HG03432 (cell line): ENCODE data around the gene GLDC.

ENCODE experiments used
- ATAC-seq: cut with Tn5 transposase; IDR thresholded peaks from one replicate; pipeline ENCODE4 v1.9.1; 2021; ENCODE audit warnings: mild to moderate bottlenecking, moderate library complexity; ENCODE audit not compliant: unreplicated experiment

The GLDC gene

DNA sequence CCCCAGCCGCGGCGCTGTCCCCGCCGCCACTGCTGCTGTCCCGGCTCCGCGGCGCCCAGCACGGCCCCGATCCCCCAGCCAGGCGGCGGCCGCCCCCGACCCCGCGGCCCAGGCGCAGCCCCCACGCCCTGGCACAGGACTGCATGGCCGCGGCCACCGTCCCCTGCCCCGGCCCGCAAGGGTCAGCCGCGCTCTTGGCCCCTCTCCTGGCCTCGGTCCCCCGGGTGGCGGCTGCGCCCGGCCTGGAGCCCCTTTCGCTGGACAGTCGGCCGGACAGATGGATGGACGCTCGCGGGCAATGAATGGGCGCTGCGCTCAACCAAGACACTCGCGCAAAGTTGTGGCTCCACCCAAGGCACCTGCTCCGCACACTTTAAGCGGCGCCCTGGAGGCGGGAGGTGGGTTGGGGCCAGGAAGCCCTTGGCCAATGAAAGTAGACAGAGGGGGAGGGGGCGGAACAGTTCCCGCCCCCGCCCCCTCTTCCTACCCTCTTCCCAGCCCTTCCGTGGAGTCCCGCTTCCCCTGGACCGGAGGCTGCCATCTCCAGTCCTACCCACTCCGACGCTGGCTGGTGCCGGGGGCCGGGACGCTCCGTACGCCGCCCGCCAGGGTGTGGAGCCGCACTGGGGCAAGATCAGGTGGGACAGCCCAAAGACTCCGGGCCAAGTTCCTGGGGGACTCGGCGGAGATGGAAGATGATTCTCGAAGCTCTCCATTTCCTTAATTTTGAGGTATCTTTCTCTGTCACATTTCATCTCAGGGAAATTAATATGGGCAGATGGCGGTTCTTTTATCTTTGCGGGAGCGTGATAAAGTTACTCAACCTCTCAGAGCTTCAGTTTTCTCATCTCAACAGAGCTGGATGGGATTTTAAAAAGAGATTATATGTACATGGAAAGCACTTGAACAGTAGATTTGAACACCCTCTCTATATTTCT lies at the start of gene GLDC:
GLDC (minus strand) TSS at position 375 of the 938 bp plus-strand sequence; CDS start at position 145, 230 bp downstream.
- ATAC-seq: peak; percentile 97

DNA sequence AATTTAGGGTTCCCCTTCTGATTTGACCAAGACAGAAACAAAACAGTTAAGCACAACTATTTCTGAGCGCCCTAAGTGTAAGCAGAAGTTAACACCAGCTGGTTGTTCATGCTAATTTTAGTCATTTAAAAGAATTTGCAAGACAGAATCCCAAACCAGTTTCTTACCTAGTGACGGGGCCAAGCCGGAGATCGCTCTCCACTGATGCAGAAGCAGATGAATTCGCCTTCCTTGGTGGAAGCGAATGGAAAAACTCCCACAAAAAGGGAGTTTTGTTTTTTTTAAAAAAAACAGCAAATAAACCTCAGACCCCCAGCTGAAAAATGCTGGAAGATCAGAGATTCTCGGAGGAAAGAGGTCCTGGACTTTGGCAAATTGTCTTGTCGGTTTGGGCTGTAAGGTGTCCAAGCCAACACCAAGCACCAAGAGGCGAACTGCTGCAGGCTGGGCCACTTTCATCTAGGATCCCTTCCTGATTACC lies 47.4 kb upstream of the GLDC start:
- ATAC-seq: no peak

DNA sequence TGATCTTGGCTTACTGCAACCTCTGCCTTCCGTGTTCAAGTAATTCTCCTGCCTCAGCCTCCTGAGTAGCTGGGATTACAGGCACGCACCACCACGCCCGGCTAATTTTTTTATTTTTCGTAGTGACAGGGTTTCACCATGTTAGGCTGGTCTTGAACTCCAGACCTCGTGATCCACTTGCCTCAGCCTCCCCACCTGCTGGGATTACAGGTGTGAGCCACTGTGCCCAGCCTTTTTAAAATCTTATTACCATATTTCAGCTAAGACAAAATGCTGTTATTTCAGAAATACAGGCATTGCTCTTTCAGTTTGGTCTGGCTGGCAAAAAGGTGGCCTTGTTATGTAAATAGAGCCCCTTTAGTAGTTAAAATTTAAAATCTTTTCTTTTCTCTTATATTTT lies 46.9 kb upstream of the GLDC start:
- no peak for ATAC-seq

DNA sequence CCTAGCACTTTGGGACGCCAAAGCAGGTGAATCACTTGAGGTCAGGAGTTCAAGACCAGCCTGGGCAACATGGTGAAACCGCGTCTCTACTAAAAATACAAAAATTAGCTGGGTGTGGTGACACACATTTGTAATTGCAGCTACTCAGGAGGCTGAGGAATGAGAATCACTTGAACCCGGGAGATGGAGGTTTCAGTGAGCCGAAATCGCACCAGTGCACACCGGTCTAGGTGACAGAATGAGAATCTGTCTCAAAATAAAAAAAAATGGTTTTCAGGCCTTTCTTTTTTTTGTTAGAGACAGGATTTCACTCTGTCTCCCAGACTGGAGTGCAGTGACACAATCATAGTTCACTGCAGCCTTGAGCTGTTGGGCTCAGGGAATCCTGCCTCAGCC lies 45.1 kb upstream of the GLDC start:
- ATAC-seq: peak; percentile 35

DNA sequence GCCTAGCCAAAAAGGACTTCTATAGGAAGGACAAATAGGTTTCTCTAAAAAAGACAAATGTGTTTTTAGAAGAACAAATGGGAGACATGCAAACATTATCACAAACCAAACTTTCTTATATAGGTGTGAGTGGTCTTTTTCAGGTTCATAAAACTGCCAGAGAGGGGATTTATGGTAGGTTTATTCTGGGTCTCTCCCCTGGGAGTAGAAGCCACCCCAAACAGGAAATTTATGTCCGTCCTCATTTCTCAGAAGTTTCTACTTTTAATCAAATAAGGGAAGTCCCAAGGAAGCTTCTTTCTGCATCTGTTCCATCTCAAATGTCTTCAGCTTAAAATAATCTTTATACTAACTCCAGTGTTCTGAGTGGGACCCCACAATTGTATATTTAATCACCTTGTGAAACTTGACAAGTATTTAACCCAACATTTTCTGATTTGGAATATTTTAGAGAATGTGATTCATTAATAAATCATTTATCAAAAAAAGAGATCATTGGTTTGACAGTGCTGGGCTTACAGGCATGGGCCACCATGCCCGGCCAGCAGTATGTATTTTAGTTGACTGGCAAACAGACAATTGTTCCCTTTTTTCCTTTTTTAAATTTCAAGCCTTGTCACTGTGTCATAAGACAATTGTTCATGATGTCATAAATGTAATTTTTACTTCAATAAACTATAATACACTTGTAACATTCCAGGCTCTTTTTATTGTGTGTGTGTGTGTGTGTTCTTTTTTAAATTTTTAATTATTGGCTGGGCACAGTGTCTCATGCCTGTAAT lies 44.6 kb upstream of the GLDC start:
- peak; percentile 57 for ATAC-seq

DNA sequence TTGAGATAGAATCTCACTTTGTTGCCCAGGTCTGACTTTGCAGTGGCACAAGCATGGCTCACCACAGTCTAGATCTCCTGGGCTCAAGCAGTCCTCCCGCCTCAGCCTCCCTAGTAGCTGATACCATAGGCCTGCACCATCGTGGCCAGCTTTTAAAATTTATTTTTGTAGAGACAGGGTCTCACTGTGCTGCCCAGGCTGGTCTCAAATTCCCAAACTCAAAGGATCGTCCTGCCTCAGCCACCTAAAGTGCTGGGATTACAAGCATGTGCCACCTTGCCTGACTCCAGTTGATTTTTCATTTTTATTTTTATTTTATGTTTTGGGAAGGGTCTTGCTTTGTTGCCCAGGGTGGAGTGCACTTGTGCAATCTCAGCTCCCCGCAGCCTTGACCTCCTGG lies 41.7 kb upstream of the GLDC start:
- no peak for ATAC-seq

DNA sequence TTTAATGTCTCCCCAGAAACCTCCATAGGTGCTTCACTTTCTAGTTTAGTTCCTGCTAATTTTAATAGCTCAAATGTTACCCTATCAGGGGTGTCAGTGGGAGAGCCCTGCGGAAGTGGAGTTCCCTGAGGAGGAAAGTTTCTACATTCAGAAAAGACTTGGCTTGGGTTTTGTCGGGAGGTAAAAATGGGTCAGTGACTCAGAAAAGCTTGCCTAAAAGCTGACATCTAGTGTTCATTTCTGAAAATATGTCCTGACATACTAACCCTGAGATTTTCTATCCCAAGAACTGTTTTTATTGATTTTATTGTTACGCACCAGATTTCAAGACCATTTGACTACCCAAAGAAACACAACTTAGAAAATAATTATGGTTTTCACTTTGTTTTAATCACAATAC lies 40.9 kb upstream of the GLDC start:
- no peak for ATAC-seq

DNA sequence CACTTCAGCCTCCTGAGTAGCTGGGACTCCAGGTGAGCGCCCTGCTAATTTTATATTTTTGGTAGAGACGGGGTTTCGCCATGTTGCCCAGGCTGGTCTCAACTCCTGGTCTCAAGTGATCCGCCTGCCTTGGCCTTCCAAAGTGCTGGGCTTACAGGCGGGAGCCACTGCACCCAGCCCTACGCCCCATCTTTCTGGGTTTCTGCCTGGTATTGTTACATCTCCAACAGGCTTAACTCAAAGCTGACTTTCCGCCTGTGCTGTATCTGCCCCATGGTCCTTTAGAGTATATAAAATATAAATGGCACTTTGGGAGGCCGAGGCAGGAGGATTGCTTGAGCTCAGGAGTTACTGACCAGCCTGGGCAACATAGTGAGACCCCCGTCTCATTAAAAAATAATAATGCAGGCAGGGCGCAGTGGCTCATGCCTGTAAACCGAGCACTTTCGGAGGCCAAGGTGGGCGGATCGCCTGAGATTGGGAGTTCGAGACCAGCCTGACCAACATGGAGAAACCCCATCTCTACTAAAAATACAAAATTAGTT lies 36.5 kb upstream of the GLDC start:
- ATAC-seq: no peak

DNA sequence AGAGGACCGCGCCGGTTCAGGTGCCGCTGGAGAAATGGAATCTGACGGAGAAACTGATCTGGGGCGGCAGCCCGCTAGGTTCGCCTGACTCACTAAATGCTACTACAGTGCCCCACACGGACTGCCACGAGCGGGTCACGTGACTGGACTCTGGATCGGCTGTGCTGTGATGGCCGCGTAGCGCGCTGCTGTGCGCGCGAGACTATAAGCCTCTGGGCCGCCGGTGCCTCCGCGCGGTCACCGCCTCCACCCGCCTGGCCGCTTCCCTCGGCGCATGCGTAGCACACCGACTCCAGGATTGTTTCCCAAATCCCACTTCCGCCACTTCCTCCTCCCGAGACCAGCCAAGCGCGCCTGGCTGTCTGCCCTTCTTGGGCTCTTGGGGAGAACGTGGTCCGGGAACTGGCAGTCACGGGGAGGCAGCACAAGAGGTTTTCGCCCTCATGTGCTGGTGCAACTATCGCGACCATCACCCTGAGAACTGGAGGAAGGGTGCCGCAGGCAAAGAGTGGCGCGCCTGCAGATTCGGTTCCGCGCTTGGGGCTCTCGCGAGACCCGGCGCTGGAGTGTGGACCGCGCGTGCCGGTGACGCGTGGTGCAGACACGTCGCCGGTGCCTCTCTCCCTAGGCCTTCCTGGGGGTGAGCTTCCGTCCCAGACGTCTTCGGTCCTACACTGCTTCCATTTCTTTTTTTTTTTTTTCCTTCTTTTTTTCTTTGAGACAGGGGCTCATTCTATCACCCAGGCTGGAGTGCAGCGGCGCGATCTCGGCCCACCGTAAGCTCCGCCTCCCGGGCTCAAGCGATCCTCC lies 35.8 kb upstream of the GLDC start:
- ATAC-seq: peak; percentile 79

DNA sequence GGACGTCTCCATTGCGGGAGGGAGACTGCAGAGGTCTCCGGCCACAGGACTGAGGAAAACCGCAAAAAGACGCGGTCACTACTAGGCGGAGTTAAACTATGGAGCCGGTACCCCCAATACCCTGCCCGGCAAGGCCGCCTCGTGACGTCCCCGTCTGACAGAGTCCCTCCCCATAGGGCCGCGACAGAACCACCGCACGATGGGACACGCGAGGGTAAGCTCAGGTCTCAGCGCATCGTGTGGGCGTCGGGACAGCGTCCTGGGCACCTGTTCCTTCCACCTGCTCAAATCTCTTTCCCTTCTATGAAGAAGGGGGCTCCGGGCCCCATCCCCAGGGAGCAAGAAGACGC lies 35.2 kb upstream of the GLDC start:
- ATAC-seq: peak; percentile 27

DNA sequence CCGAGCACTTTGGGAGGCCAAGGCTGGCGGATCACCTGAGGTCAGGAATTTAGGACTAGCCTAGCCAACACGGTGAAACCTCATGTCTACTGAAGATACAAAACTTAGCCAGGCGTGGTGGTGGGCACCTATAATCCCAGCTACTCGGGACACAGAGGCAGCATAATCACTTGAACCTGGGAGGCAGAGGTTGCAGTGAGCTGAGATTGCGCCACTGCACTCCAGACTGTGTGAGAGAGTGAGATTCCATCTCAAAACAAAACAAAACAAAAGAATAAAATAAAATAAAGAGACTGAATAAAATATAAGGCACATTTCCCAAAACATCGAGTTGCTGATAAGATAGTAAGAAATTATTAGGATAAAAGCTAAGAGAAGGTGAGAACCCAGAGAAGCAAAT lies 32.3 kb upstream of the GLDC start:
- ATAC-seq: no peak

DNA sequence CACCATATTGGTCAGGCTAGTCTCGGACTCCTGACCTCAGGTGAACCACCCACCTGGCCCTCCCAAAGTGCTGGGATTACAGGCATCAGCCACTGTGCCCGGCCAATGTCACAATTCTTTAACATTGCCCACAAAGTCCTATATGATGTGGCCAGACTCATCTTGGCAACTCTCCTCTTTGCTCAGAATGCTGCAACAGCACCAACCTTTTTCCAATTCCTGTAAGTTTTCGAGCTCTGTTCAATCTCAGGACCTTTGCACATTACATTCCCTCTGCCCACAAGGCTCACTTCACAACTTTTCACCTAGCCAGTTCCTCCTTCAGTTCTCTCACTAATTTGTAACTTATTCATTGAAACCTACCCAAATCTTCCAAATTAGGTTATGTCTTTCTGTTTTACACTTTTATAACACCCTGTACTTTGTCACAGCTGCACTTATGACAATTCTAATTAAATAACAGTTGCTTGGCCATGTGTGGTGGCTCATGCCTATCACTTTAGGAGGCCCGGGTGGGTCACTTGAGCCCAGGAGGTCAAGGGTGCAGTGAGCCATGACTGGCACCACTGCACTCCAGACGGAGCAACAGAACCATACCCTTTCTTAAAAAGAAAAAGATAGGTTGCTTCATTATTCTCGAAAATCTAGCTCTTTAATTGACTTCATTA lies 30.9 kb upstream of the GLDC start:
- ATAC-seq: no peak

DNA sequence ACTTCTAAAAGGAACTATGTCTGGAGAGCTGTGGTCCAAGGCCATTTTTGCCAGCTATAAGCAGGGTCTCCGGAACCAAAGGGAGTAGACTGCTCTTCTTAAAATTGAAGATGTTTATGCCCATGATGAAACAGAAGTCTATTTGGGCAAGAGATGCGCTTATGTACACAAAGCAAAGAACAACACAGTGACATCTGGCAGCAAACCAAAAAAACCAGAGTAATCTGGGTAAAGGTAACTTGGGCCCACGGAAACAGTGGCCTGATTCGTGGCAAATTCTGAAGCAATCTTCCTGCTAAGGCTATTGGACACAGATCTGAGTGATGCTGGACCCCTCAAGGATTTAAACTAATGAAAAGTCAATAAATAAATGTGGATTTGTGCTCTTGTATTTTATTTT lies 29.7 kb upstream of the GLDC start:
- ATAC-seq: no peak

DNA sequence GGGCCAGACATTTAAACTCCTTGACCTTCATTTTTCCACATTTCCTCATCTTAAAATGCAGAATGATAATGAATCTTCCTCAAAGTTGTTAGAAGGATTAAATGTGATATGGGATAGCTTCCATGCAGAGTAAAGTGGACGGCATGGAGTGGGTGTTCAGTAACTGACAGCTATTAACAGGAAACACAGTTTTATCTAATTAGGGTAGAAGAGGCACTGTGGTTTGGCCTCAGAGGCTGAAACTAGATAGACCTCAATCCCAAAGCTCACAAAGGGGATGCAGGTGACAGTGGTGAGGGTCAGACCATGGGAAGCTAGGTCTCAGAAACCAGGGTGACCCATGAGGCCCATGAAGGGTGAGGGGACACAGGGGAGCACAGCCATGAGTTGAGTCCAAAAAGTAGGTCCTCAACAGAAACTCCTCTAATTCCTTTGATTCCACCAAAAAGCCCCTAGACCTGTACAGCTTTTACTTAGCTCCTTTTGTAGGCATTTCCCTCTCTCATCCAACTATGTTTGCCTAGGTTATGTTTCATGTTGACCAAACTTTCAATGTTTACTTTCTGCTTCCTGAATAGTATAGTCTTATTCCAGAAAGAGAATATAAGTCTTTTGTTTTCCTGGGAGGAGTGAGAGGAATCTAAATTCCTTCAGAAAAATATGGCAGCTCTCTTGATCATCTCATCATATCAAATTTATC lies 27.9 kb upstream of the GLDC start:
- peak; percentile 64 for ATAC-seq

DNA sequence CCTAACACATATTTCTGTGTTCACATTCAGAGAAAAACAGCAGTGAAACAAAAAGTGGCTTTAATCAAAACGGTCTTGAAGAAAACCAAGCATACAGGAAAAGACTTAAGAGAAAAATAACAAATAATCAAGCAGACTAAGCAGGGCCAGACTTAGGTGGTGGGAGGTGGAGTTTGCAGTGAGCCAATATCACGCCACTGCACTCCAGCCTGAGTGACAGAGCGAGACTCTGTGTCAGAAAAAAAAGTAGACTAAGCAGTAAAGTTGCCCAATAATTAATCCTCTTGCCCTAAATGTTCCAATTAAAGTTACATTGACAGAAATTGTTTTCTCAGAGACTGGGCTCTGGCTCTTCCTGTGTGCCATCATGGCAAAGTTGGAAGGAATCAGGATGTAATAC lies 26.6 kb upstream of the GLDC start:
- no peak for ATAC-seq

DNA sequence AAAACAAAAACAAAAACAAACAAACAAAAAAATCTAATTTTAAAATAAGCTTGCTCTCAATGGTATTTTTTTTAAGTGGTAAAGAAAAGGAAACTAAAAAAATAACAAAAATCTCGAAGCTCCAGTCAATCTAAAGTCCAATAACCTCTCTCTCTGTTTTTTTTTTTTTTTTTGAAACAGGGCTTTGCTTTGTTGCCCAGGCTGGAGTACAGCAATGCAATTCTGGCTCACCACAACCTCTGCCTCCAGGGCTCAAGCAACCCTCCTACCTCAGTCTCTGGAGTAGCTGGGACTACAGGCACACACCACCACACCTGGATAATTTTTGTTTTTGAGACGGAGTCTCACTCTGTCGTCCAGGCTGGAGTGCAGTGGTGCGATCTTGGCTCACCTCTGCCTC lies 25.9 kb upstream of the GLDC start:
- ATAC-seq: no peak

DNA sequence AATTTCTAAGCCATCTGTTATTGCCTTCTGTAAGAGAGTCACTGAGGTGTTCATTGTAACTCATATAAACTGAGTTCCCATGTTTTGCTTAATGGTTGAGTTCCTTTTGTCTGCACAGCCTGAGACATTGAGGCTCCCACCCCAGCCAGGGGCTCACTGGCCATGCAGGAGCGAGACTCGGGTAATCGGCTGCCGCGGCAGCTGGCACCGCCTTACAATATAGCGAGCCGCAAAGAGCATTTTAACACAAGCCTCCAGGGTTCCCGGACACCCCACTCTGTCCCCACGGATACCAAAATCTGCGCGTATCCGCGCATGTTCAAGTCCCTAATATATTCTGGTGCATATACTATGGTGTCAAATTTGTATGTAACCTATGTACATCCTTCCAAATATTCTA lies 24.4 kb upstream of the GLDC start:
- no peak for ATAC-seq

DNA sequence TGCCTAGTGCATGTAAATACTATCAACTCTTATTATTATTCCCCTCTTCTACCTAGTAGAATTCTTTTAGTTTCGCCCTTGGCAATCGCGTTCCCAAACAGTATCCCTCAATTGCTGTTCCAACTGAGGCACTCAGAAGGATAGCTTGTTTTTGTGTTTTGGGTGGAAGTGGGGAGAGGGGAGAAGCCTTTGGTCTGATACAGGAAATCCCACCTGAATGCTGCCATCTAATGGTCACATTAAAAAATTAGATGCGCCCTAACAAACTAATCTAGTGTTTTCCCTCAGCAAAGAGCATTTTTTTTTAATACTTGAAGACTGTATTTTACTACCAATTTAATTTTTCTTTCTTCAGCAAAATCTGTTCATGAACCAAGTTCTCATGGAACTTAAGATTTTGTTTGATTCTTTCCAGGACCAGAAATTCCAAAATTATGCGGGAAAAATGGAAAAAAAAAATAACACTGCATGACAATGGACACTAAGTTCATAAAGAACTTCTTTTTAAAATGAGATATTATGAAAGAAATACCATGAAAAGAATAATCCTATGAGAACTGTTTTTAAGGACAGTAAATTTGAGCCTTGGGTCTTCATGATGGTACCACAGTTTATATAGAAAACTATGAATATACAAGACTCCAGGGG lies 22.2 kb upstream of the GLDC start:
- peak; percentile 43 for ATAC-seq

DNA sequence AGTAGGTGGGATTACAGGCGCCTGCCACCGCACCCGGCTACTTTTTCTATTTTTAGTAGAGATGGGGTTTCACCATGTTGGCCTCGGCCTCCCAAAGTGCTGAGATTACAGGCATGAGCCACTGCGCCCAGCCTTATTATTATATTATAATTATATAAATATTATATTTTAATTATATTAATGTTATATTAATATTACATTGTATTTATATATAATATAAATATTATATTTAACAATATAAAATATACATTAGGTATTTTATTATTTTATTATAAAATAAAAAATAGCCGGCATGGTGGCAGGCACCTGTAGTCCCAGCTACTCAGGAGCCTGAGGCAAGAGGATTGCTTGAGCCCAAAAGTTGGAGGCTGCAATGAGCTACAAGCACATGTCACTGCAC lies 21.6 kb upstream of the GLDC start:
- ATAC-seq: no peak
